Stimulated activated CD8-positive, alpha-beta memory T cell treated with anti-CD3 and anti-CD28 coated beads, Interleukin-4, amount 100 ng/mL, for 24 hours (primary cell): ENCODE data around the gene DNAH8.
A peak's percentile ranks its signal among the peaks of the same experiment; 100 is the strongest.

Experiments
- DNase-seq: peaks from one replicate; pipeline ENCODE4 v3.0.0-alpha.2; 2020; ENCODE audit warnings: low read depth

DNAH8 gene

DNA sequence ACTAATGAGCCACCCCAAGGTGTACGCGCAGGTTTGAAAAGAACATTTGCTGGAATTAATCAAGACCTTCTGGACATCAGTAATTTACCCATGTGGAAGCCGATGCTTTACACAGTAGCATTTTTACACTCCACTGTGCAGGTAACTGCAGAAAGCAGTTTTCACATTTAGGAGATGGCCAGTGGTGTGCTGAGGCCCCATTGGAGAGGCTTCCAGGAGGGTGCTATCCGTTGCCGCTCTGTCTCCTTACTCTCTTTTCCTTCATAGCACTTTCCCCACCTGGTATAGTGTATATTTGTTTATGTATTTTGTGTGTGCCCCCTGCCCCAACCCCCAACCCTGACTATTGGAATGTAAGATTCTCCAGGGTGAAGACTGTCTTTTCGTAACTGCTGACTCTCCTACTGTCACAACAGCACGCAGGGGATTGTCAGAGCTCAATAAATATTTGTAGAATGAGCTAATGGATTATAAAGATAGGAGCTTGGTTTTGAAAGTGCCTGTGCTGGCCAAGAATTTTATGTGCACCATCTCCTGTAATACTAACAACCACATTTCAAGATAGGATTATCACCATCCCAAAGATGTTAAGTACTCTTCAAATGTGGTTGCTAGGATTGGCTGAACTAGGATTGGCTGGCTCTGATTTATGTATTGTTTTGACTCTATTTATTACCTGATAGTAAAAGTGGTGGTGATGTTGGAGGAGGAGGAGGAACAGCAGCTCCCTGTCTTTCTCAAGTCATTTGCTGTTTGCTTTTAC is 259.5 kb downstream of the DNAH8 start:
- DNase-seq, result no peak

DNA sequence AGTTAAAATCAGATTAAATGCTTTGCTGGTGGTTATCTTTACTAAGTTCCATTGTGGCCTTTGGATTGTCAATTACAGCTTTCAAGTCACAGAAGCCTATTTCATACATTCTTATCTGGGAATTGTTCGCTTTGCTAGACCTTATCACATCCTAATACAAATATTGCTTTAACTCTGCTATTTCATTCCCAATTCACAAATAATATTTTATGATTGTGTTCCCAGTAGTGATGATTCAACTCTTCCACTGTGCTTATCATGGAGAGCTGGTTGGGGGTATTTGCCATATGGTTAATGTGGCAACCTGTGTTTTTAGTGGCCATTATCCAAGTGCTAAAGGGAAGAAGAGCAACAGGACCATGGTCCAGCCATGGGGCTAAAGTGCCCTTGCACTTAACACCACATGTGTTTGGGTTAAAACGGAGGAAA is 260.5 kb downstream of the DNAH8 start:
- no peak for DNase-seq

DNA sequence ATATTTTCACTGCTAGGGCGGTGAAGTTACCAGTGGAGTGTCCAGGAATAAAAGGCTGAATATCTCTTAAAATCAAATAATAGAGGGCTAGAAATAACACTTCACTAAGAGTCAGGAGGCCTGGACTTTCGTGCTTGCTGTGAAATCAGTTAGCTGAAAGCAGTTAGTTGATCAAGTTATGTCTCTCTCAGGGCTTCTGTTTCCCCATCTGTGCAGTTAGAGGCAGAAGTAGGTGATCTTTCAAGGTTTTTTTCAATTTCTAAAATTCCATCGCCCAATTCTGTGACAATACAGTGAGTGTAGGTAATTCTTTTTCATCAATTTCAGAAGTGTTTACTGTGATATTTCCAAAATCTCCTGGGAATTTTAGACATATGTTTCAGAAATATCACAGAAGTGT is 260.9 kb downstream of the DNAH8 start:
- no peak for DNase-seq

DNA sequence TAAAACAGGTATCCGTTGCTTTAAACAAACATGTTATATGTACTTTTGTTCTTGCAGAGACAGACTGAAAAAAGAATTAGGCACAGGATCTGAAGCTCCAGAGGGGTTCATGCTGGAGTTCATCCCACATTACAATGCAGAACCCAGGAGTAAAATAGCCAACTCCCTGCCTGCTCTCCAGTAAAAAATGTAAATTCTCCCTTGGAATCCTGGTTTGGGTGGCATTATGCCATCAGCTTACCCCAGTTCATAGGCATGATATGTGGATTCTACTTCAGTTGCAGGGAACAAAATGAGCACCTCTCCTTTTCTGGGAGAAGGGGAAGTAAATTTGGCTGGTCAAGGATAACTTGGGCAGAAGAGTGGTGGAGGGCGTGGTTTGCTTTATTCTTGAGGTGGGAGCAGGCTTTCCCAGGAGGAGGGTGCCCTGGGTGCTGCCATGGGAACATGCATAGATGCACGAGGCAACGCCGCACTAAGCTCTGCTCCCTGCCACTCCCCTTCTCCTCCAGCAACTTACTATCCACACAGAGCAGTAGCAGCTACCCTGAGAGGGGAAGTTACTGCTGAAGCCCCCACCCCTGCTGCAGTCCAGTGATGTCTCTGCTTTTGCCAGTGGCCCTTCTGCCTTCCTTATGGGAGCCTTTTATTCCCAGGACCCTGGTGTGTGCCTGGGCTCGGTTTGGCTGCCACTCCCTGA is 261.8 kb downstream of the DNAH8 start:
- no peak for DNase-seq

DNA sequence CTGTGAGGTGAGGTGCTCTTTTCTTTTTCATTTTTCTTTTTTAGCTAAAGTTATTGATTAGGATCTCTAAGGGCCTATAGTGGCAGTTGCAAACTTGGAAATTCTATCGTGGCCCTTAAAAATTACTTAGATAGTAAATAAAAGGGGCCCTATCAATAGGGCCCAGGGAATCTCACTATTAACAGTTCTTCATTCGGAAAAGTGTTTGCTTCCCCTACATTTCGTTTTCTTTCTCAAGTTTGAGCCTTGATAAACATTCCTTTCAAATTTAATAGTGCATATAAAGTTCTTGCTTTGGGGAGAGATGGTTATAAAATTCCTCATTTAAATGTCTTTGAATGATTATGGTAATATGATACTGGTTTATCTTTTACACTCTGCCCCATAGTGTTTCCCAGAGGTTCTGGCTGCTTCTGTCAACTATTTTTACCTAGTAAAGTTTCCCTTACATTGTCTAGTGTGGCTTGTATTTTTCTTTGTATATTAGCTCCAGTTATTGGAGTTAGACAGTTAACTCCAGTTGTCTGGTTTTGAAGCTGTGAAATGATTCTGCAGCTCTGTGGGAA is 263.1 kb downstream of the DNAH8 start:
- no peak for DNase-seq

DNA sequence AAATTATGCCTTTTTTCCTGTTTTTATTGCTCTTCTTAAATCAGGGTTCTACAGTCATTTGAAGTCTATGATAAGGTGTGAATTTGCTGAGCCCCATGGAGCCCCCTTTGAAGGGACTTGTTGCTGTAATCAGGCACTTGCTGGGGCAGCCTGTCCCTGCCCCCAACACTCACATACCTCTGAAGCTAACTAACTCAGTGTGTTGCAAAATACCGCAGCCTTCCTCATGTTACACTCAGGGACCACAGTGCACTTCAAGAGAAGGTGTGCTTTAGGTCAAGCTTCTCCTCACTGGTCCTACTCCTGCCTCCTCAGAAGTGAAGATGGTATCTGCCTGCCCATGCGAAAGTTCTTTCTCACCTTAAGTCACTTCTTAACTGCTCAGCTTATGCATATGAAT is 267.4 kb downstream of the DNAH8 start:
- no peak for DNase-seq

DNA sequence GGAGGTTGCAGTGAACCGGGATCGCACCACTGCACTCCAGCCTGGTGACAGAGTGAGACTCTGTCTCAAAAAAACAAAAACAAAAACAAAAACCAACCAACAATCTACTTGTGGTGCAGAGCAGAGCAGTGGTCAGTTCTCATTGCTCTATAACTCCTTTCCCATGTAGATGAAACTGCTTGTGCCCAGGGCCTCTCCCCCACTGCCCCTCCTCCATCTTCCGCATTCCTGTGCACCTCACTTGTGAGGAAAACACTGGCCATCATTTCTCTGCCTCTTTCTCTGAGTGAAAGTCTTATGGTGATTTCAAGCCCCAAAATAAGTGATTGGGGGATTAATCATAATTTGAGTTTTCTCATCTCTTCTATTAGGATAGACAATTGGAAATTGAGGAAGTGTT is 269.6 kb downstream of the DNAH8 start:
- DNase-seq, result no peak

DNA sequence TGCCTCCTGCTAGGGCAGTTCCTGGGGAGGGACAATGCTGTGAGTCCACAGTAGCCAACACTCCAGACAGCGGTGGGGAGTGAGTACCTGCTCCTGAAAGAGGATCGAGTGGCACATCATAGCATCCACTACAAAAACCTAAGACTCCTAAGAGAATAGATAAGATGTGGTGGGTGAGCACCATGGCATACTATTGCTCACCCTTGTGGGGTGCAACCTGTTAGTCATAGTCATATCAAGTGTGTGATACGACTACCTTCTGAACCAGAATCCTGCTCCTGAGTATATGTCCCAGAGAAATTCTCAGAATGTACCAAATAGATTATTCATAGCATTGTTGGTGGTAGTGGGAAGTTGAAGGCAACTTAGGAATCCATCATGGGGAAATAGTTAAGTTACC is 270.7 kb downstream of the DNAH8 start:
- DNase-seq, result no peak

DNA sequence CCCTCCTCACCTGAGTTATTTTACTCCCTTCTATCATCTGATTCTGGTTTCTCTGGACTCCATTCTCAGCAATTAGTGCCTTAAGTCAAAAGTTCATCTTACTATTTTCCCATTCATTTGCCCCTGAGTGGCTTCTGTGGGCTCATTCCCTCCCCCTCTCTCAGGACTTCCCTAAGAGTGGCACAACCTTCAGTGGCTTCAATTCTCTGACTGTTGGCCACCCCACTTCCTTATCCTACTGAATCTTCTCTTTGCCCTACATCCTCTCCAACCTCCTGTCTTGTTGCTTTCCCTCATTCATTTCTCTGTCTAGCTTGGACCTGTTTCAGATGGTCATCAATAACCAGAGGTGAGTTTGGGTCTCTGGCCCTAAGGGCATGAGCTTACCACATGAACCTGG is 272.4 kb downstream of the DNAH8 start:
- no peak for DNase-seq

DNA sequence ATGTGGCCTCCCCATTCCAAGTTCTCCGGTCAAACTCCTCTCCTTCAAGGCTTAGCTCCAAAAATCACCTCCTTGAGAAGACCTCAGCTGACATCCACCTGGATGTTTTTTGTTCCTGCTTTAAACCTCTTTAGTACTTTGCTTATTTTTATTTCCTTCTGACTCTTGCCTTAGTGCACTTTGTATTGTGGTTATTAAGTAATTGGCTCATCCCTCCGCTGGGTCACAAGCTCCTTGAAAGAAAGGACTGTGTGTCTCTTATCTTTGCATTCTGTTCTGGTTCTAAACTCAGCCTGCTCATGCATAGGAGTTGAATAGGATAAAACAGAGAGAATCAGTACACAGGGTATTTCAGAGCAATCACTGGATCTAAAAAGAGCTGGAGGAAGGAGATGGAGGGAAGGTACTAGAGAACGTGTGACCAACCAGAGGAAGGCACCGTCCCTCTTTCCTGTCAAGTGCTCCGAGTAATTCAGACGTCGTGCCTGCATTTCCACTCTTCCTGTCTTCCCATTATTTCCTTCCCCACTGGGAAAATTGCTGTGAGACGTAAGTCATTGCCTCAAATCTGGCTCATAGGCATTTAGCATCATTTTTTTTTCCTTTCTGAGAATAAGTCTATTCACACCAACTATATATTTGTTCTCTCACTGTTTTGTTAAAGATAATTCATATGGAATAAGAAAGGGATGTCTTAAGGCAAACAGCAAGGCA is 273.8 kb downstream of the DNAH8 start:
- no peak for DNase-seq

DNA sequence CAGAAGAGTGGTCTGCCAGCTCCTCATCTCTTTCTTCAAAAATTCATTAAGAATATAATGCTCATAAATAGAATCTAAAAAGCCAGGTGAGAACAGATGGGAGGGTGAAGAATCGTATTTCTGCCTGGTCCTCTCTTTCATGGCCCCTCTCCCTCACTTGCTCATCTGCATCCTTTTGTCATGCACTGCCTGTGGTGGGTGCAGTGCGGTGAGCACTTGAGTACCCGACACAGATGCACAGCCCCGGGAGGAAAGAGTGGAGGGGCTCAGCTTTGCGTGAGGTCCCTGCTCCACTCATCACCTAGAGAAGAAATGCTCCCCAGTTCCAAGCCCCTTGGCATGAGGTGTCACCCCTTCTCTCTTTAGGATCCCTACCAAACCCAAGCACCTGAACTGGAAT is 275.4 kb downstream of the DNAH8 start:
- no peak for DNase-seq

DNA sequence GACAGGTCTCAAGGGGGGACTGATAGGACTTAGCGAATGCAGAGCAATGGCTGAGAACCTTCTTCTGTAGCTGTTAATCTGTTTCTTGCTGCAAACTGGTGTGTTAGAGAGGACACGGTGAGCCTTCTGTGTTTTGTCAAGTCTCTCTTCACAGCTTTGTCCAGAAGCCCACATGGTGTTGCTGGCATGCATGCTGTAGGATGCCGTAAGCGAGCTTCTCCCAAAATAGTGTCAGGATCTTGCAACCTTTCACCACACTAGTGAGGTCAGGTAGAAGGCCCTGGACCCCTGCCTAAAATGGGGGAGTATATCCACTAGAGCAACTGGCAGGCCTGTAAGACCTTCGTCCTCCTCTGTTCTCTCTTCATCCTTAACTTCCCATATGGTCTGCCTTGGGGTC is 281.6 kb downstream of the DNAH8 start:
- DNase-seq, result no peak

DNA sequence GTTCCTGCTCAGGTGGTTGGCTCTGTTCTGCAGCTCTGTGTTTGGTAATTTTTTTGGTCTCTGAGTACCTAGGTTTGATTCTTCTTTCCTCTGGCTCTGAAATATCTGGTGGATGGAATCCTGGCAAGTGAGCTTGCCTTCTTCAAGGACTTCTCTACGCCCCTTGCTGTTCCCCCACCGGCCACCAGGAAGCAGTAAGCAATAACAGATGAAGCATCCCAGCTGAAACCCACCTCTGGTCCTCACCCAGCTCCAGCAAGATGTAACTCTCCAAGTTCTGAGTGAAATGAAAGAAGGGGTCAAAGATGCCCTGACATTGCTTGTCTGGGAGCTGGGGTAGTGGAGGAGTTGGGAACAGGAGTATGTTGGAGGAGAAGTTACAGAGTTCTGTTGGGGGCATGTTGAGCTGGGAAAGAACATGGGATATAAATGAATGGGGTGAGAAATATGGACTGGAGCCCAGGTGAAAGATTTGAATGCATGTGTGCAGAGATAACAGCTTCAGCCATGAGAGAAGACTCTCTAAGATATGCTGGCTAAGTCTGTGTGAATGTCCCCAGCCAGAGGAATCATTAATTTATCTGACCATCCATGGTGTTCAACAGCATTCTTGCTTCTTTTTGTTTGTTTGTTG is 282.1 kb downstream of the DNAH8 start:
- peak; percentile 24 for DNase-seq

DNA sequence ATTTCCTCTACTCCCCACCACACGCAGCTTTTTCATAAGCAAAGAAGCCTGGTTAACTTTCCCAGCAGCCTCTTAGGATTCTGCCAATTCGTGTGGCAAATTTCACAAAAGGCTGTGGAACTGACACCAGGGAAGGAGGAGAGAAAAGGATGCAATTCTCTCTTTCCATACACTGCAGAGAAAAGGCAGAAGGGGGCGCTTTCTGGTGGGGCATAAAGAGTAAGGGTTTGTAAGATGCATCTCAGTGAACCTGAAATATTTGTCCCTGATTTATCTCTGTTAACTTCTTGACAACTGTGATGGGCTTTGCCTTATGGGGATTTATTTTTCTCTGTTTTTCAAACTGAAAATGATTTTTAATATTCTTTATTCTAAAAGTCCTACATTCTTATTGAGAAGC is 288.0 kb downstream of the DNAH8 start:
- no peak for DNase-seq

DNA sequence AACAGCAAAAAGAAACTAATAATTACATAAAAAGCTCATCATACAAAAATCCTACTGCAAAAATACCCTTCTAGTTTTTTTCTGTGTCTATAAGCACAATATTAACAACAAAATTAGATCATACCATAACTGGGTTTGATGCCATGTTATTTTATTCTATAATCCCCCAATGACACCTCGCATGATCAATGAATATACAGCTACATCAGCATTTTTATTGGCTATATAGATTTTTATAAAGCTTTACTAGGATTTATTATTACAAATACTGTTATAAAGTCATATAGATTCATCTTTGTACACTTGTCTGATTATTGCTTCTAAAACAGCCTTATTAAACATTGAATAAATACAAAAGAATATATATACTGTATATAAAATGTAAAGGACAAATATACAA is 288.4 kb downstream of the DNAH8 start:
- no peak for DNase-seq

DNA sequence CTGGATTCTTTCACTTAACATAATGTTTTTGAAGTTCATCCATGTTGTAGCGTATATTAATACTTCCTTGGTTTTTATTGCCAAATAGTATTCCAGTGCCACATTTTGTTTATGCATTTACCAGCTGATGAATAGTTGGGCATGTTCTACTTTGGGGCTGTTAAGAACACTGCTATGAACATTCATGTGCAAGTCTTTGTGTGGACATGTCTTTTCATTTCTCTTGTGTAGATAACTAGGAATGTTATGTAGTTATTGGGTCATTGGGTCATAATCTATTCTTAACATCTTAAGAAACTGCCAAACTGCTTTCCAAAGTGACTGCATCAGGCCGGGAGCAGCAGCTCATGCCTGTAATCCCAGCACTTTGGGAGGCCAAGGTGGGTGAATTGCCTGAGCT is 289.7 kb downstream of the DNAH8 start:
- DNase-seq, result no peak

DNA sequence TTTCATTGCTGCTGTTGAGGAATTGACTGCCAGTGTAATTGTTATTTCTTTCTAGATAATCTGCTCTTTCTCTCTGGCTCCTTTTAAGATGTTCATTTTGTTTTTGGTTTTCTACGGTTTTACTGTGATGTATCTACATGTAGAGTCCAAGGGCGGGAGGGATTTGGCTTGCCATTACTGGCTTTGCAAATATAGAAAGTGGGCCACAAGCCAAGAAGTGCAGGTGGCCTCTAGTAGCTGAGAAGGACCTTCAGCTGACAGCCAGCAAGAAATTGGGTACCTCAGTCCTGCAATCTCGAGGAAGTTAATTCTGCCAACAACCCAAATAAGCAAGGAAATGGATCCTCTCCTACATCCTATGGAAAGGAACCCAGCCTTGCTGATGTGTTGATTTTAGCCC is 290.7 kb downstream of the DNAH8 start:
- DNase-seq, result no peak

DNA sequence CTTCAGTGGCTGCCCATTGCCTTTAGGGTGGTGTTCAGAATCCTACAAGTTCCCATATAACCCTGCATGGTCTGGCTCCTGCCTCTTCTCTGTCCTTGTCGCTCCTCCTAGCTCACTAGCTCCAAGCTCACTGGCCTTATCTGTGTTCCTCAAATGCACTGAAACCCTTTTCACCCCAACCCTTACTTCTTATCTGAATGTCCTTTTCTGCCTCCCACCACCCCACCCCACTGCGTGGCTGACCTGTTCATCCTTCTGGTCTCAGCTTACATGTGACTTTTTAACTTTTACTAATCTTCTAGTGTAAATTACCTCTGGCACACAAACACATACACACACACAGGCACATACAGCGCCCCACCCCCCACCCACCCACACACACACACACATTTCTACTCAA is 292.5 kb downstream of the DNAH8 start:
- DNase-seq, result no peak

DNA sequence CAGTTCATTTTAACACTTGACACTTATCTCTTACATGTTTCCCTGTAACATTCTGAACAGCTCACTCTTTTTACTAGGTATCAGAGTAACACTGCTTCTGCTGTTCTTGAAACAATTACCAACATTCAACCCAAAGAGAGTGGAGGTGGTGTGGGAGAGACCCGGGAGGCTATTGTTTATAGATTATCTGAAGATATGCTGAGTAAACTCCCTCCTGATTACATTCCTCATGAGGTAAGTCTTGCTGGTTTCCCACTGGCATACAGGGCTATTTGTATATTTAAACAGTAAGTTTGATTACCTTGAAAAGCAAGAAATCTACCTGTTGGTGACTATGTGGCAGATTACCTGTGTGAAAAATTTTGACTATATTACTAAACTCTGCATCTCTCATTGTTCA is 293.6 kb downstream of the DNAH8 start:
- DNase-seq, result no peak

DNA sequence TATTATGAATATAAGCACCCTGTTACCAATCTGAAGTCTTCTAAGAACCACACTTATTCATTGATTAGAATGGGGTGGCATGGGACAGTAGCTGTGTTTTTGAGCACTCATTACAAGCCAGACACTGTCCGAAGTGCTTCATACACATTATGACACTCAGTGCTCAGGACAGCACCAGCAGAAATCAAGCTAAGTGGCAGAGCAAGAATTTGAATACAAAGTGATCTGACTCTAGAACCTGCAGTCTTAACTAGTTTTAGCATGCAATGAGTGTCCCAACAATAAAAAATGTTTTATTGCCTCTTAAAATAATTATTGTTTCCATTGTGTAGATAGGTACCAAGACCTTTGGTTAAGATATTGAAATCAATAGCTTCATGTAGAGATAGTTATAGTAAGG is 294.4 kb downstream of the DNAH8 start:
- DNase-seq, result no peak

DNA sequence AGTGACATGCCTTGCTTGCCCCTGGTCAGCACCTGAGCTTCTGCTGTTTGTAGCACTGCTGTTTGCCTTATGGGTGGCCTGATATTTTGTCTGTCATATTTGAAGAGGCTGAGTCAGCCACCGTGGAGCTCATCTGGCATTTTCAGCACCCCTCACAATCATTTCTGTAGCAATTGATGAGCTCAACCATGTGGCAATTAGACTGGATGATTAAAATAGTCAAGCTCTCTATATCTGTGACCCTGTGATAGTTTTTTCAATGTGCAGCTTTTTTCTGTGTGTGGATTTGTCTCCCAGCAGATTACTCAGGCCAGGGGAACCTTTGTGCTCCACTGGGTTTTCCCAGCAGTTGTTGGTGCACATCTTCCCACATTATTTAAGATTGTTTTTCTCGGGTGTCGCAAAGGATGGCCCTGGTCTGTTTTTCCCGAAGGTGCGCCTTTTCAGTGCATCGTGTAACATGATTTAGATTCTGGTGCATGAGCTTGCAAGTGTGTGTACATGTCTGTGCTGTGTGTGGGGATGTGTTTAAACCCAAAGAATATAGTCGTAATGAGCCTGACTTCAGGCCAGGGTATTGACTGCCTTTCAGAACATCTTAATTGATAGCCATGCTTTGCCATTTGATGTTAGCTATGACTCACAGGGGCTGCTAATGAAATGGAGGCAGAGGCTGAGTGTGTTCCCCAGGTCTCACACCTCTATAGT is 301.9 kb downstream of the DNAH8 start:
- no peak for DNase-seq

DNA sequence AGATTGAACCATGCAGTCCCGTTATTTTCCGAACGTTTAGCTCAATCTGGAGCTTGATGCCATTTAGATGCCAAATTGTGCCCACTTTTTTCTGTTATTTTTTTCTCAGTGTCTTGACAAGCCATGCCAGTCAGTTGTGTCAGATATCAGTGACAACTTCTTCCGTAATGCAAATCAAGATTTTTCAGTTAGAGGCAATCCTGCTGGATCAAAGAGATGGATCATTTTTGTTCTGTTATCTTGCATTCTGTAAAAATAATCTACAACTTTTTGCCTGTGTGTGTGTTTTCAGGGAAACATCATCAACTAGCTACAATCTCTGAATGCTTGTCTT is 302.4 kb downstream of the DNAH8 start:
- no peak for DNase-seq
